LHCN-M2 (cell line): Measurements from ENCODE around the gene OR10D3. TPM values are rescaled to one million over a fixed set of nuclear protein-coding genes. Genes with fewer than 3 reads are reported as not detected.
A peak's percentile ranks its signal among the peaks of the same experiment; 100 is the strongest.
"Not testable (repeated sequence)": the region's sequence is repeated elsewhere in the genome, so short reads cannot be mapped to it uniquely, and the experiment has no call there.

Source experiments
- DNase-seq: peaks from one replicate; pipeline ENCODE4 v3.0.0-alpha.2; 2012; ENCODE audit warnings: low read depth
- total RNA-seq: library from RNA; depleted of rRNA; stranded (reverse); fragments of >200 nt; gene quantifications from 2 replicates; pipeline ENCODE4 v1.2.3, GENCODE V29; 2014

The OR10D3 gene
- total RNA-seq, 1 experiment from 2014 or later, result not detected

- peak; percentile 5 for DNase-seq
Observed at GRCh38 chr11:124194293-124195188, 11.4 kb downstream of the OR10D3 start.

- peak; percentile 66 for DNase-seq
Observed at GRCh38 chr11:124195189-124195734, 12.1 kb downstream of the OR10D3 start.

- DNase-seq, result no peak
Observed at GRCh38 chr11:124197999-124198398, 14.9 kb downstream of the OR10D3 start.

GRCh38 chr11:124198897-124199296 is 15.8 kb downstream of the OR10D3 start:
- no peak for DNase-seq

- peak; percentile 33 for DNase-seq
Observed at GRCh38 chr11:124199702-124200101, 16.6 kb downstream of the OR10D3 start.

GRCh38 chr11:124200671-124201070 is 17.5 kb downstream of the OR10D3 start:
- DNase-seq, result no peak

- DNase-seq, result peak; percentile 22
Observed at GRCh38 chr11:124202951-124203350, 19.8 kb downstream of the OR10D3 start.

GRCh38 chr11:124204008-124204407 is 20.9 kb downstream of the OR10D3 start:
- DNase-seq, result no peak

- DNase-seq, result no peak
Observed at GRCh38 chr11:124207102-124207792, 24.1 kb downstream of the OR10D3 start.

- DNase-seq, result no peak
Observed at GRCh38 chr11:124209824-124210357, 26.7 kb downstream of the OR10D3 start.

- DNase-seq, result no peak
Observed at GRCh38 chr11:124210421-124210820, 27.3 kb downstream of the OR10D3 start.

- DNase-seq, result no peak
Observed at GRCh38 chr11:124211321-124211720, 28.2 kb downstream of the OR10D3 start.

GRCh38 chr11:124214027-124214426 is 30.9 kb downstream of the OR10D3 start:
- no peak for DNase-seq

GRCh38 chr11:124219126-124219525 is 36.0 kb downstream of the OR10D3 start:
- DNase-seq, result no peak

GRCh38 chr11:124222407-124222806 is 39.3 kb downstream of the OR10D3 start:
- DNase-seq, result no peak

- DNase-seq, result not testable (repeated sequence)
Observed at GRCh38 chr11:124224618-124225423, 41.7 kb downstream of the OR10D3 start.

- DNase-seq, result no peak
Observed at GRCh38 chr11:124225471-124225870, 42.3 kb downstream of the OR10D3 start.

- DNase-seq, result no peak
Observed at GRCh38 chr11:124233376-124233775, 50.2 kb downstream of the OR10D3 start.
